HepG2 (cell line): ENCODE results near the gene ZNF597. TPM values are rescaled to one million over a fixed set of nuclear protein-coding genes. Genes with fewer than 3 reads are reported as not detected.

Experiments
- ATAC-seq: fragments of 200-7000 bp; cut with Tn5 transposase; 3 replicates; pipeline ENCODE4 v1.9.1; 2020; ENCODE audit warnings: mild to moderate bottlenecking, moderate library complexity
- BruUV-seq: library from RNA; stranded (reverse); fragments of 400-500 nt; replicated peaks from 2 replicates; lab custom pipeline; 2021; lab: Mats Ljungman, UMichigan
- CTCF ChIA-PET: fragments of 300-600 bp; formaldehyde crosslinking; extraction: SDS; loops from one replicate; lab custom pipeline; 2021; ENCODE audit warnings: low total read pairs, inconsistent platforms, low intra/inter-chr PET ratio; lab: Yijun Ruan, JAX
- POLR2A ChIA-PET: fragments of 350-600 bp; sonication (Branson Sonifier 250); formaldehyde crosslinking; loops from one replicate; lab custom pipeline; 2020; ENCODE audit warnings: antibody characterized with exemption, inconsistent platforms; lab: Yijun Ruan, JAX
- DNase-seq: peaks from one replicate; pipeline ENCODE4 v3.0.0-alpha.2; 2015; ENCODE audit warnings: low spot score
- FAIRE-seq: peaks from 3 replicates; lab custom pipeline; 2011; peaks lifted over from hg19 to GRCh38; lab: Jason Lieb, UNC
- H2AFZ ChIP-seq: one replicate; pipeline ENCODE4 v1.6.1; 2011; ENCODE audit warnings: low read length, inconsistent platforms
- H3K27ac ChIP-seq: fragments of 300-600 bp; 3 replicates; pipeline ENCODE4 v1.8.0; 2011; ENCODE audit warnings: mixed run types, mild to moderate bottlenecking, mixed read lengths, low read length, inconsistent platforms; ENCODE audit not compliant: insufficient read depth; ENCODE audit errors: extremely low read length
- H3K27me3 ChIP-seq, 2 experiments: fragments of 200-600 bp in 1 of 2; 2 replicates in 1 of 2; 3 replicates in 1 of 2; pipeline versions ENCODE4 v1.6.0 to v1.8.0; 2011; ENCODE audit warnings: low read length in 2 of 2, mild to moderate bottlenecking in 2 of 2, moderate library complexity in 2 of 2, inconsistent platforms in 1 of 2; ENCODE audit not compliant: insufficient read depth in 2 of 2, control insufficient read depth in 1 of 2
- H3K36me3 ChIP-seq, 2 experiments: fragments of 200-600 bp in 1 of 2; replicated peaks in 1 of 2; 2 replicates in 1 of 2; 3 replicates in 1 of 2; pipeline versions ENCODE4 v1.5.1 to v1.8.0; 2011; ENCODE audit warnings: low read length in 2 of 2, inconsistent platforms in 1 of 2; ENCODE audit not compliant: insufficient read depth in 2 of 2, control insufficient read depth in 1 of 2
- H3K4me1 ChIP-seq: 2 replicates; pipeline ENCODE4 v1.5.1; 2012; ENCODE audit warnings: low read length, inconsistent platforms; ENCODE audit not compliant: insufficient read depth
- H3K4me2 ChIP-seq: 2 replicates; pipeline ENCODE4 v1.6.0; 2011; ENCODE audit warnings: low read depth, low read length, inconsistent platforms
- H3K4me3 ChIP-seq, 3 experiments: fragments of 200-600 bp in 1 of 3; sonication (generic), shearing (Covaris generic) in 1 of 3; replicated peaks in 1 of 3; 2 replicates each; pipeline ENCODE4 v1.5.1; 2011 to 2016; ENCODE audit warnings: low read length in 3 of 3, inconsistent platforms in 2 of 3, low read depth in 2 of 3, mild to moderate bottlenecking in 2 of 3, control low read depth in 1 of 3, mixed read lengths in 1 of 3; ENCODE audit not compliant: insufficient read depth in 1 of 3
- H3K79me2 ChIP-seq: one replicate; pipeline ENCODE4 v1.6.1; 2011; ENCODE audit warnings: low read length, inconsistent platforms; ENCODE audit not compliant: insufficient read depth
- H3K9ac ChIP-seq: 2 replicates; pipeline ENCODE4 v1.6.0; 2011; ENCODE audit warnings: mild to moderate bottlenecking, low read depth, low read length, inconsistent platforms; ENCODE audit not compliant: insufficient read depth
- H3K9me3 ChIP-seq: 2 replicates; pipeline ENCODE4 v1.5.1; 2012; ENCODE audit warnings: mild to moderate bottlenecking, low read length
- H4K20me1 ChIP-seq: 2 replicates; pipeline ENCODE4 v1.6.0; 2011; ENCODE audit warnings: inconsistent platforms, mild to moderate bottlenecking, low read length, moderate library complexity; ENCODE audit not compliant: insufficient read depth
- CBFB ChIP-seq: sonication (generic); formaldehyde crosslinking; IDR thresholded peaks from 2 replicates; pipeline ENCODE4 v1.4.0; 2020; ENCODE audit warnings: missing genetic modification reagents
- RBM22 ChIP-seq: fragments of 200-400 bp; formaldehyde crosslinking; optimal IDR thresholded peaks from 2 replicates; pipeline ENCODE3; 2017; ENCODE audit warnings: mild to moderate bottlenecking, low read length, moderate library complexity
- ZNF720 ChIP-seq: sonication (generic); formaldehyde crosslinking; IDR thresholded peaks from 2 replicates; pipeline ENCODE4 v1.4.0; 2020; ENCODE audit warnings: missing genetic modification reagents
- WGBS: methylation state at CpG from one replicate; pipeline ENCODE4 v1.1.6; 2017; ENCODE audit warnings: low lambda C conversion rate; 5-methylcytosine and 5-hydroxymethylcytosine counted together
- in situ Hi-C: cut with HindIII; loops from 2 replicates; pipeline ENCODE4 v1.10.0; 2017; ENCODE audit warnings: low pct_unique_long_range_greater_than_20kb; ENCODE audit not compliant: extremely low pct_ligation_motif_present
- intact Hi-C: fragments of 100-400 bp; cut with micrococcal nuclease; formaldehyde crosslinking; loops from one replicate; pipeline ENCODE4 v1.10.0; 2022; ENCODE audit not compliant: unreplicated experiment
- polyA plus RNA-seq, 8 experiments: library from polyadenylated mRNA; depleted of rRNA in 3 of 8; stranded (reverse) in 7 of 8; unstranded in 1 of 8; fragments of >200 nt; fragmentation: Illumina TruSeq in 4 of 8; extraction: Trizol in 4 of 8; gene quantifications; 2 replicates each; pipeline versions ENCODE4 v1.2.1 to v1.2.3, GENCODE V29; 2011 to 2016; ENCODE audit warnings: low read depth in 4 of 8, missing spikeins in 1 of 8, mixed read lengths in 1 of 8; ENCODE audit not compliant: insufficient read depth in 1 of 8
- total RNA-seq, 5 experiments: library from RNA; depleted of rRNA; stranded (reverse); fragments of >200 nt; fragmentation: Illumina TruSeq; extraction: Trizol; gene quantifications; 2 replicates each; pipeline ENCODE4 v1.2.3, GENCODE V29; 2016; ENCODE audit warnings: low read depth in 1 of 5
- TF ChIP-seq, protein P1 (sequence below): sonication (generic); formaldehyde crosslinking; IDR thresholded peaks from 2 replicates; pipeline ENCODE4 v1.5.1; 2020; ENCODE audit warnings: mild to moderate bottlenecking, missing genetic modification reagents, moderate library complexity

ZNF597 gene
- total and polyA plus RNA-seq, 2 of the 13 experiments (the other 11 are each of a cell fraction or from before 2014, with no cell fraction given) = 1.3 to 2.4 TPM

DNA sequence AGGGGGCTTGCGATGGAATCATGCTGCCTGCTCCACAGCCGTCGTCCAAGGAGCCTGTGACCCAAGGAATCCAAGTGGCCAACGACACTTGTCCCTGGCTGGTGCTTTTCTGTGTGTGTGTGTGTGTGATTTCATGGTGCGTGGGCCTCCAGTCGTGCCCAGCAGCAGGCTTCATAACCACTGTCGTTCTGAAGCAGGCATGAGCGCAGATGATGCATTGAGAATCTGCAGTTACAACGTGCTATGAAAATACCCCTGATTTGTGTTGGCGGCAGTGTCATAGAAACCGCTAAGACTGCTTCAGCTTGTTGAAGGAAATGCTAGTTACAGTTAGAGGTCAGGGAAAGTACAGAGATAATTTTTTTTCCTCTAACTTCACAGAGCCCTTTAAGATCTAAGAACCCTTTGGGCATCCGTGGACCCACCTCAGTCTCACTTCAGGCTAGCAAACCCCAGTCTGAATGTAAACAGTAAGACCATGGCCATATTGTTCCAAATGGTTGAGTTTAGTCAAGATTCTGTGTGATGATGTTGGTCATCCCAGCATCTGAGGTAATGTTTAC is 36.4 kb upstream of the ZNF597 start:
- WGBS = 92% methylated on average over 11 of the region's 12 CpGs
- ATAC-seq (no peak), DNase-seq (no peak), FAIRE-seq (no peak)
- H3K9me3 ChIP-seq = no peaks in the 10 kb centered on the region
- H2AFZ ChIP-seq = no peak overlapping the region
- BruUV-seq = TSS peak; percentile 19
- H3K36me3 ChIP-seq = peaks cover 35 to 66% of the 10 kb centered on the region in 2 experiments
- no peak overlapping the region for H3K9ac ChIP-seq
- TF ChIP-seq ZNF720 (CRISPR knock-in tag) (no peak), RBM22 (peak; percentile 66)
- peaks cover 15% of the 10 kb centered on the region; the same call in 1 of the 2 replicates for H4K20me1 ChIP-seq
- no peak overlapping the region for H3K4me3 ChIP-seq
- peaks cover 17% of the 10 kb centered on the region for H3K4me1 ChIP-seq
- in situ Hi-C loops (no loop called here), intact Hi-C loops (no loop called here)
- H3K4me2 ChIP-seq = no peak overlapping the region
- H3K79me2 ChIP-seq = peaks cover 41% of the 10 kb centered on the region
- ChIA-PET CTCF (no interaction called here), POLR2A (no interaction called here)
- H3K27me3 ChIP-seq = no peaks in the 10 kb centered on the region
- no peak overlapping the region for H3K27ac ChIP-seq

DNA sequence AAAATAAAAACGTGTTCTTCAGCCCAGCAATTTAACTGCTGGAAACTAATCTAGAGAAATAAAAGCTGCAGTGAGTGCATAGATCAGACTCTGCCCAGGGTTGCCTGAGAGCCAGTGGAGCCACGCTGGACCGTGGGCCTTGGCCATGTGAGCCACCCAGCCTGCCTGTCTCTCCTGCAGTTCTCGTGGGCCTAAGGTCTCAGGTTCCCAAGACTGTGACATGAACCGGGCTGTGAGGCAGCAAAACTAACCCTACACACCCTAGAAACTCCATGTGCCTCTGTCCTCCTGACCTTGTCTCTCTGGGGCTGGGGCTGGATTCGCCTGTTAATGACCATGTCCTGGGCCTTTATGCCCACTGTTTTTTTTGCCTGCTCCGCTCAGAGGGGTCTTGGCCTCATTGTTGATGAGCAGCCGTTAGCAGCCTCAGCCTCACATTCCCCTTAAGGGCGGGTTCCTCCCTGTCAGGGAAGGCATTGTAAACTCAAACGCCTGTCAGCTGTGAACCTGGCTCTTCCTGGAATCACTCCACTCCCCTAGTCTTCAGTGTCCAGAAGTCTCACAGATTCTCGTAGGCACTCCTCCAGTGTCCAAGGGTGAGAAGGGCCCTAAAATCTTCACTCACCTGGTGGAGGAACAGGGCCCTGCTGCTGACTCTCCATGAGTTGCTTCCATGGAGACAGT is 35.1 kb upstream of the ZNF597 start:
- H3K4me1 ChIP-seq = peaks cover 17% of the 10 kb centered on the region
- H3K9ac ChIP-seq = no peak overlapping the region
- FAIRE-seq (no peak), ATAC-seq (no peak), DNase-seq (no peak)
- TF ChIP-seq, protein P1, sequence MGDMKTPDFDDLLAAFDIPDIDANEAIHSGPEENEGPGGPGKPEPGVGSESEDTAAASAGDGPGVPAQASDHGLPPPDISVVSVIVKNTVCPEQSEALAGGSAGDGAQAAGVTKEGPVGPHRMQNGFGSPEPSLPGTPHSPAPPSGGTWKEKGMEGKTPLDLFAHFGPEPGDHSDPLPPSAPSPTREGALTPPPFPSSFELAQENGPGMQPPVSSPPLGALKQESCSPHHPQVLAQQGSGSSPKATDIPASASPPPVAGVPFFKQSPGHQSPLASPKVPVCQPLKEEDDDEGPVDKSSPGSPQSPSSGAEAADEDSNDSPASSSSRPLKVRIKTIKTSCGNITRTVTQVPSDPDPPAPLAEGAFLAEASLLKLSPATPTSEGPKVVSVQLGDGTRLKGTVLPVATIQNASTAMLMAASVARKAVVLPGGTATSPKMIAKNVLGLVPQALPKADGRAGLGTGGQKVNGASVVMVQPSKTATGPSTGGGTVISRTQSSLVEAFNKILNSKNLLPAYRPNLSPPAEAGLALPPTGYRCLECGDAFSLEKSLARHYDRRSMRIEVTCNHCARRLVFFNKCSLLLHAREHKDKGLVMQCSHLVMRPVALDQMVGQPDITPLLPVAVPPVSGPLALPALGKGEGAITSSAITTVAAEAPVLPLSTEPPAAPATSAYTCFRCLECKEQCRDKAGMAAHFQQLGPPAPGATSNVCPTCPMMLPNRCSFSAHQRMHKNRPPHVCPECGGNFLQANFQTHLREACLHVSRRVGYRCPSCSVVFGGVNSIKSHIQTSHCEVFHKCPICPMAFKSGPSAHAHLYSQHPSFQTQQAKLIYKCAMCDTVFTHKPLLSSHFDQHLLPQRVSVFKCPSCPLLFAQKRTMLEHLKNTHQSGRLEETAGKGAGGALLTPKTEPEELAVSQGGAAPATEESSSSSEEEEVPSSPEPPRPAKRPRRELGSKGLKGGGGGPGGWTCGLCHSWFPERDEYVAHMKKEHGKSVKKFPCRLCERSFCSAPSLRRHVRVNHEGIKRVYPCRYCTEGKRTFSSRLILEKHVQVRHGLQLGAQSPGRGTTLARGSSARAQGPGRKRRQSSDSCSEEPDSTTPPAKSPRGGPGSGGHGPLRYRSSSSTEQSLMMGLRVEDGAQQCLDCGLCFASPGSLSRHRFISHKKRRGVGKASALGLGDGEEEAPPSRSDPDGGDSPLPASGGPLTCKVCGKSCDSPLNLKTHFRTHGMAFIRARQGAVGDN (CRISPR knock-in tag) = 0 out of 2 replicates have a peak, but pooled peaks have one; percentile 10
- TF ChIP-seq CBFB (CRISPR knock-in tag) = no peak
- ChIA-PET POLR2A (no interaction called here), CTCF (no interaction called here)
- H3K36me3 ChIP-seq = peaks cover 27 to 53% of the 10 kb centered on the region in 2 experiments; a peak in 4 of 5 replicates
- no peaks in the 10 kb centered on the region for H3K9me3 ChIP-seq
- peaks cover 28% of the 10 kb centered on the region; the same call in 1 of the 2 replicates for H4K20me1 ChIP-seq
- H3K79me2 ChIP-seq = peaks cover 55% of the 10 kb centered on the region
- 92% methylated on average over 9 of the region's 11 CpGs for WGBS
- H3K4me3 ChIP-seq = no peak overlapping the region
- H3K27ac ChIP-seq = no peak overlapping the region
- no TSS peak for BruUV-seq
- H3K27me3 ChIP-seq = no peaks in the 10 kb centered on the region
- intact Hi-C loops = no loop called here
- no peak overlapping the region for H2AFZ ChIP-seq
- in situ Hi-C loops = no loop called here
- H3K4me2 ChIP-seq = no peak overlapping the region
